BJ (cell line): ENCODE measurements around the gene SIGLEC9. TPM values are rescaled to one million over a fixed set of nuclear protein-coding genes. Genes with fewer than 3 reads are reported as not detected.
A peak's percentile ranks its signal among the peaks of the same experiment; 100 is the strongest.

Source experiments
- CTCF ChIA-PET: fragments of 350-600 bp; formaldehyde crosslinking; extraction: SDS; loops from one replicate; lab custom pipeline; 2021; ENCODE audit warnings: antibody characterized with exemption, inconsistent platforms; lab: Yijun Ruan, JAX
- POLR2A ChIA-PET: fragments of 300-600 bp; sonication (Branson Sonifier 250); formaldehyde crosslinking; extraction: SDS; loops from one replicate; lab custom pipeline; 2021; ENCODE audit warnings: antibody characterized with exemption; lab: Charles Lee
- DNase-seq: peaks from one replicate; pipeline ENCODE4 v3.0.0-alpha.2; 2011; ENCODE audit warnings: low read depth
- H3K27me3 ChIP-seq: 2 replicates; pipeline ENCODE4 v1.6.0; 2011; ENCODE audit warnings: low read length; ENCODE audit not compliant: control insufficient read depth, insufficient read depth
- H3K36me3 ChIP-seq: 2 replicates; pipeline ENCODE4 v1.5.1; 2011; ENCODE audit warnings: low read length; ENCODE audit not compliant: control insufficient read depth, insufficient read depth
- H3K4me3 ChIP-seq: 2 replicates; pipeline ENCODE4 v1.5.1; 2011; ENCODE audit warnings: low read depth, mild to moderate bottlenecking, control low read depth, low read length
- polyA plus RNA-seq: library from polyadenylated mRNA; depleted of rRNA; stranded (reverse); fragments of >200 nt; gene quantifications from 2 replicates; pipeline ENCODE4 v1.2.3, GENCODE V29; 2011
- TF ChIP-seq, protein P1 (sequence below): IDR thresholded peaks from 2 replicates; pipeline ENCODE4 v1.5.1; 2011; ENCODE audit warnings: low read depth, mild to moderate bottlenecking, control low read depth, inconsistent platforms, low read length, moderate library complexity; ENCODE audit not compliant: insufficient read depth

The SIGLEC9 gene
- polyA plus RNA-seq, 1 experiment = not detected

DNA sequence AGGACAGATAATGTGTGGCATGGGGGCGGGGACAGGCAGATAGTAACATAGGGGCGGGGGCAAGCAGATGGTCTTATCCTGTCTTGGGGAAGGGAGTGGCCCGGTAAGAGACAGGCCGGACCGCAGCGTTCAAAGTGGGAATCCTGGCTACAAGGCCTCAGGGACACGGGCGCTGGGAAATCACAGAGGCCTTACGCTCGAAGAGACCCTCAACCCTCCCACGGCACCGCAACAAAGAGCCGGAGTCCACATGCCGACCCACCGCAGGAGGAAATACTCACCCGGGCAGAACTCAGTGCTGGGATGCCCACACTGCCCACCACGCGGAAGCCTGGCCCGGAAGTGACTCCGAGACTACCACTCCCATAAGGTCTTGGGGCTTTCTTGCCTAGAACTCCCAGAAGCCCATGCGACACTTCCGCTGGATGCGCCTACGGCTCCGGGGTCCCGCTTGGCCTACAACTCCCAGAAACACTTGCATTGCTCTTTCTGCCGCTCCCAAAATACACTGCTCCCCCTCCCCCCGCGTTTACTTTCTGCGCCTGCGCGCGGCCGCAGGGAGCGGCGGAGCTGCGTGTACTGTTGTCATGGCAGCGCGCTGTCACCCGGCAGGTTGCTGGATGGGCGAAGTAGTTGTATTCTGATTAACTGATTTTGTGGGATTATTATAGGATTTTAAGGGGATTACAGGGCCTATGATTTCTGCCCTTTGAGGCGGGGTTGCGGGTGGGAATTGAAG, 16.5 kb upstream of the SIGLEC9 start, which contains the start of gene CTU1:
CTU1 (minus strand) TSS at position 344 of the 739 bp plus-strand sequence. CDS start 3,840 bp downstream, outside the sequence.
- H3K4me3 ChIP-seq = peak within 1 kb of the TSS; percentile 68
- no peaks in the 10 kb centered on the region for H3K27me3 ChIP-seq
- POLR2A ChIA-PET = no interaction called here
- CTCF ChIA-PET = no interaction called here
- DNase-seq = peak; percentile 97
- H3K36me3 ChIP-seq = peaks cover 7% of the 10 kb centered on the region
- TF ChIP-seq, protein P1, sequence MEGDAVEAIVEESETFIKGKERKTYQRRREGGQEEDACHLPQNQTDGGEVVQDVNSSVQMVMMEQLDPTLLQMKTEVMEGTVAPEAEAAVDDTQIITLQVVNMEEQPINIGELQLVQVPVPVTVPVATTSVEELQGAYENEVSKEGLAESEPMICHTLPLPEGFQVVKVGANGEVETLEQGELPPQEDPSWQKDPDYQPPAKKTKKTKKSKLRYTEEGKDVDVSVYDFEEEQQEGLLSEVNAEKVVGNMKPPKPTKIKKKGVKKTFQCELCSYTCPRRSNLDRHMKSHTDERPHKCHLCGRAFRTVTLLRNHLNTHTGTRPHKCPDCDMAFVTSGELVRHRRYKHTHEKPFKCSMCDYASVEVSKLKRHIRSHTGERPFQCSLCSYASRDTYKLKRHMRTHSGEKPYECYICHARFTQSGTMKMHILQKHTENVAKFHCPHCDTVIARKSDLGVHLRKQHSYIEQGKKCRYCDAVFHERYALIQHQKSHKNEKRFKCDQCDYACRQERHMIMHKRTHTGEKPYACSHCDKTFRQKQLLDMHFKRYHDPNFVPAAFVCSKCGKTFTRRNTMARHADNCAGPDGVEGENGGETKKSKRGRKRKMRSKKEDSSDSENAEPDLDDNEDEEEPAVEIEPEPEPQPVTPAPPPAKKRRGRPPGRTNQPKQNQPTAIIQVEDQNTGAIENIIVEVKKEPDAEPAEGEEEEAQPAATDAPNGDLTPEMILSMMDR = no peak

DNA sequence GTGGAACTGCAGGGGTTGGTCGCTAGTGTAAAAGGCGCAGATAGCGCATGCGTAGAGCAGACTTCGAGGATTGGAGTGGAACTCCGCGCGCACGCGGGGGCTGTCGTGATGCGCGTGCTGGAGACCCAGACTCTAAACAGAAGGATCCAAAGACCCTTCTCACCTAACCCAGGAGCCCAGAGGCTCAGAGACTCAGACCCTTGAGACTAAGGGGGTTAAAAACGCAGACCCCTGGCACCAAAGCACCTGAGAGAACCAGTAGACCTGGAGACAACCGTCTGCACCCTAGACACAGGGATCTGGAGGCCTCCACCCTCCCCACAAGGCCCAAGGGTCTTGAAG, 15.9 kb upstream of the SIGLEC9 start:
- POLR2A ChIA-PET = no interaction called here
- Histone ChIP-seq H3K36me3 (peaks cover 4% of the 10 kb centered on the region), H3K4me3 (peak overlapping the region; percentile 46), H3K27me3 (no peaks in the 10 kb centered on the region)
- no peak for DNase-seq
- CTCF ChIA-PET = no interaction called here
- TF ChIP-seq, protein P1 = no peak; the same call in 1 of the 2 replicates

DNA sequence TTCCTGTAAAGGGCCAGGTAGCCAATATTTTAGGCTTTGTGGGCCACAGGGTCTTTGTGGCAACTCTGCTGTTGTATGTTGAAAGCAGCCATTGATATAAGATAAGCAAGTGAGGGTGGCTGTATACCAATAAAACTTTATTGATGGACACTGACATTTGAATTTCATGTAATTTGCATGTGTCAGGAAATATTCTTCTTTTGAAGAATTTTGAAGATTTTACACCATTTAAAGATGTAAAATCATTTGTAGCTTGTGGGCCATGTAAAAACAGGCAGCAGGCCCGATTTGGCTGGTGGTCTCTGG, 14.1 kb upstream of the SIGLEC9 start:
- no peak overlapping the region for H3K4me3 ChIP-seq
- CTCF ChIA-PET = interaction anchor here (1.8 kb wide), 1 partner anchor 14 kb away, joined by 5 read pairs; no protein-coding TSS in a partner anchor

DNA sequence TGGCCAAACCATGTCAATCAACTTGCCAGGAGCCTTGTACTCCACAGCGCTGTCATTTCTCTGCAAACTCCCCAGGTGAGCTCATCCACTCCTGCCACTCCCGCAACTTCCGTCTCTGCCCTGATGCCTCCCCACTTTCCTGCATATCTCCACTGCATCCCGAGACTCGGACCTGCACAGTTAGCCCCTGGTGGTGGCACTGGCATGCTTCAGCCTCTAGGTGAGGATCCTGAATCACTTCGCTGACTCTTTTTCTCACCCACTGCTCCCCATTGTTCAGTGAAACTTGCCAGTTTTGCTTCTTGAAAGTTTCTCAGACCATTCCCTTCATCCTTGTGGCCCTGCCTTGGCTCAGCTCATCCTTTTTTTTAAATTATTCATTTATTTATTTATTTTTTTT, 13.1 kb upstream of the SIGLEC9 start:
- Histone ChIP-seq H3K4me3 (no peak overlapping the region), H3K27me3 (no peaks in the 10 kb centered on the region; the same call in 1 of the 2 replicates), H3K36me3 (no peaks in the 10 kb centered on the region; the same call in 1 of the 2 replicates)
- TF ChIP-seq, protein P1 = no peak
- ChIA-PET POLR2A (no interaction called here), CTCF (no interaction called here)
- DNase-seq = no peak

More for the DNA sequence above, 14.1 kb upstream of the SIGLEC9 start:
- no peaks in the 10 kb centered on the region; the same call in 1 of the 2 replicates for H3K36me3 ChIP-seq
- no peaks in the 10 kb centered on the region for H3K27me3 ChIP-seq
- no peak for DNase-seq
- POLR2A ChIA-PET = no interaction called here
- TF ChIP-seq, protein P1 = no peak

DNA sequence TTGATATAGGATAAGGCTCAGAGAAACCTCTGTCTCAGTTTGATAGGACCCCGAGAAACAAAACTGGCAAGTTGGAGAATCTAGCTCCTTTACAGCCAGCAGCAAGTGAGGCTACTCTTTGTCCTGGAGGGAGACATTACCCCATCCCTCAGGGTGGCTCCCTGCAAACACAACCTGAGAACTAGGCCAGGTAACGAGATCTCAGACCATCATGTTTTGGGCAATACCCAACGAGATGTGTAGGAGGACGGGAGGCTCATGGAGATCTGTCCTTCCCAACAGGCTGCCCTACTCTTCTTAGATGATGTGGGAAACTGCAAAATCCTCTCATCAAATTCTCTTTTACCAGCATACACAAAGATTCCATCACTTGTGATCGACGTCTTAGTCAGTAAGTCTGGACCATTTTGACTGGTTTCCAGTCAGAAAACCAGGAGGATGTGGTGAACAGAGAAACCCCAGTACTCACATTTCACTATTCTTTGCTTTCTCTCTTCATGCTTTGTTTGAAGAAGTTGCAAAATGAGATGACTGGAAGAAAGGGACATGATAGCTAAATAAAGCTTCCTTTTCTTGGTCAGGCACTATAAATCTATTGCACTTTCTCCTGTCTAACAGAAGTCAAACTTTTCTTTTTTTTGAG, 10.5 kb upstream of the SIGLEC9 start:
- Histone ChIP-seq H3K4me3 (no peak overlapping the region), H3K27me3 (no peaks in the 10 kb centered on the region; the same call in 1 of the 2 replicates), H3K36me3 (no peaks in the 10 kb centered on the region; the same call in 1 of the 2 replicates)
- ChIA-PET POLR2A (no interaction called here), CTCF (interaction anchor here (1.0 kb wide), 2 partner anchors 12 to 17 kb away, joined by 3 to 4 read pairs; no protein-coding TSS in a partner anchor)
- TF ChIP-seq, protein P1 = no peak
- DNase-seq = no peak
